Osteoblast (primary cell): ENCODE data around the gene CLSTN2. TPM values are rescaled to one million over a fixed set of nuclear protein-coding genes. Genes with fewer than 3 reads are reported as not detected.

Source experiments
- DNase-seq: peaks from one replicate; pipeline ENCODE4 v3.0.0; 2011; ENCODE audit warnings: low spot score, mixed read lengths; ENCODE audit not compliant: insufficient read length; ENCODE audit errors: missing footprints
- H2AFZ ChIP-seq: 2 replicates; pipeline ENCODE4 v1.6.0; 2011; ENCODE audit warnings: mild to moderate bottlenecking, low read length
- H3K27ac ChIP-seq: 2 replicates; pipeline ENCODE4 v1.5.1; 2011; ENCODE audit warnings: mild to moderate bottlenecking, low read depth, low read length, moderate library complexity
- H3K27me3 ChIP-seq: 2 replicates; pipeline ENCODE4 v1.6.0; 2012; ENCODE audit warnings: mild to moderate bottlenecking, control low read depth, inconsistent platforms, low read length, moderate library complexity; ENCODE audit not compliant: insufficient read depth
- H3K36me3 ChIP-seq: 2 replicates; pipeline ENCODE4 v1.5.1; 2011; ENCODE audit warnings: mild to moderate bottlenecking, low read length, control low read depth, moderate library complexity; ENCODE audit not compliant: insufficient read depth
- H3K4me1 ChIP-seq: 2 replicates; pipeline ENCODE4 v1.5.1; 2011; ENCODE audit warnings: mild to moderate bottlenecking, low read length, control low read depth, moderate library complexity; ENCODE audit not compliant: insufficient read depth
- H3K4me2 ChIP-seq: 2 replicates; pipeline ENCODE4 v1.6.0; 2011; ENCODE audit warnings: mild to moderate bottlenecking, low read length; ENCODE audit not compliant: insufficient read depth
- H3K4me3 ChIP-seq: fragments of 200-600 bp; sonication (generic); 3 replicates; pipeline ENCODE4 v1.5.1; 2012; ENCODE audit warnings: mild to moderate bottlenecking, low read length, inconsistent platforms; ENCODE audit not compliant: insufficient read depth
- H3K79me2 ChIP-seq: 2 replicates; pipeline ENCODE4 v1.6.0; 2012; ENCODE audit warnings: mild to moderate bottlenecking, low read length, control low read depth, inconsistent platforms; ENCODE audit not compliant: insufficient read depth
- H3K9me3 ChIP-seq: 2 replicates; pipeline ENCODE4 v1.5.1; 2011; ENCODE audit warnings: low read depth, low read length, control low read depth
- H4K20me1 ChIP-seq: 2 replicates; pipeline ENCODE4 v1.6.0; 2012; ENCODE audit warnings: mild to moderate bottlenecking, low read length, control low read depth; ENCODE audit not compliant: insufficient read depth
- total RNA-seq: library from RNA; depleted of rRNA; stranded (reverse); fragments of >200 nt; gene quantifications from 2 replicates; pipeline ENCODE4 v1.2.3, GENCODE V29; 2012
- TF ChIP-seq, protein P1 (sequence below): IDR thresholded peaks from 2 replicates; pipeline ENCODE4 v1.5.1; 2011; ENCODE audit warnings: mild to moderate bottlenecking, low read depth, low read length, moderate library complexity; ENCODE audit errors: extremely low read depth

The CLSTN2 gene
- total RNA-seq, 1 donor: under 0.01 TPM

DNA sequence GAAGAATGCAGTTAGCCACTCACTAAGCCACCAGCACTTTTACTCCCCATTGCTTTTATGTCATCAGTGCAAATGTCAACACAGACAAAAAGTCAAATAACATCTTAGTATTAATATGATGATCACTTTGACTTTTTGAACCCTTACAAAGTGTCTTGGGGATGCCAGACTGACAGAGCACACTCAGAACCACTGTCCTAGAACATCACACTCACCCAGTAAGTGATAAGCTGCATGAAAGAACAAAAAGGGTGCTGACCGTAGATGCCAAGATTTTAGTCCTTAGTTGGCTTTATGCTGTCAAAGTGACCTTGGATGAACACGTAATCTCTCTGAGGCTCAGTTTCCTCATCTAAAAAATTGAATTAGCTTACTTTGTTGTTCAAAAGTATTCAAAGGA lies 463.4 kb downstream of the CLSTN2 start:
- Histone ChIP-seq H3K4me2 (no peak overlapping the region), H2AFZ (no peak overlapping the region), H3K27ac (no peak overlapping the region), H3K4me3 (no peak overlapping the region), H3K9me3 (no peaks in the 10 kb centered on the region), H4K20me1 (no peaks in the 10 kb centered on the region), H3K4me1 (no peaks in the 10 kb centered on the region), H3K27me3 (no peaks in the 10 kb centered on the region), H3K36me3 (no peaks in the 10 kb centered on the region), H3K79me2 (no peaks in the 10 kb centered on the region)
- TF ChIP-seq, protein P1, sequence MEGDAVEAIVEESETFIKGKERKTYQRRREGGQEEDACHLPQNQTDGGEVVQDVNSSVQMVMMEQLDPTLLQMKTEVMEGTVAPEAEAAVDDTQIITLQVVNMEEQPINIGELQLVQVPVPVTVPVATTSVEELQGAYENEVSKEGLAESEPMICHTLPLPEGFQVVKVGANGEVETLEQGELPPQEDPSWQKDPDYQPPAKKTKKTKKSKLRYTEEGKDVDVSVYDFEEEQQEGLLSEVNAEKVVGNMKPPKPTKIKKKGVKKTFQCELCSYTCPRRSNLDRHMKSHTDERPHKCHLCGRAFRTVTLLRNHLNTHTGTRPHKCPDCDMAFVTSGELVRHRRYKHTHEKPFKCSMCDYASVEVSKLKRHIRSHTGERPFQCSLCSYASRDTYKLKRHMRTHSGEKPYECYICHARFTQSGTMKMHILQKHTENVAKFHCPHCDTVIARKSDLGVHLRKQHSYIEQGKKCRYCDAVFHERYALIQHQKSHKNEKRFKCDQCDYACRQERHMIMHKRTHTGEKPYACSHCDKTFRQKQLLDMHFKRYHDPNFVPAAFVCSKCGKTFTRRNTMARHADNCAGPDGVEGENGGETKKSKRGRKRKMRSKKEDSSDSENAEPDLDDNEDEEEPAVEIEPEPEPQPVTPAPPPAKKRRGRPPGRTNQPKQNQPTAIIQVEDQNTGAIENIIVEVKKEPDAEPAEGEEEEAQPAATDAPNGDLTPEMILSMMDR: no peak
- DNase-seq: no peak

DNA sequence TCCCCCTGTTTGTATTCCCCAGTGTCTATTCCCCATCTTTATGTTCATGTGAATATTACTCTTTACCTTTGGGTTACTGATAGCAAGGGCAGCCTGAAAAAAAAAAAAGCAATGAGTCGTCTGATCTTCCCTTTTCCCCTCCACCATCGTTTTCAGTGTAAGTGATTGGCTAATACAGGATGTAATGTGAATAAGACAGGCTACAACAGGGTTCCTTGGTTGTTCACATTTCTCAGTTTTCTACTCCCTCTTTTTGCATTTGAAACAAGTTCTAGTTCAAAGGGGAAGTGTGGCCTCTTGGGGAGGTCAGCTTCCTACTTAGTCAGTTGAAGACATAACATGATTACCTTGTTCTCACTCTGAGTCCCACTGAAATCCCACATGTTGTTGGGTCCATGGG lies 464.9 kb downstream of the CLSTN2 start:
- no peak overlapping the region for H3K4me2 ChIP-seq
- no peaks in the 10 kb centered on the region for H3K79me2 ChIP-seq
- H3K4me3 ChIP-seq: no peak overlapping the region
- no peaks in the 10 kb centered on the region for H3K36me3 ChIP-seq
- DNase-seq: no peak
- no peak overlapping the region for H3K27ac ChIP-seq
- no peaks in the 10 kb centered on the region for H3K9me3 ChIP-seq
- TF ChIP-seq, protein P1: no peak
- H3K4me1 ChIP-seq: no peaks in the 10 kb centered on the region
- H2AFZ ChIP-seq: no peak overlapping the region
- no peaks in the 10 kb centered on the region for H4K20me1 ChIP-seq
- no peaks in the 10 kb centered on the region for H3K27me3 ChIP-seq

DNA sequence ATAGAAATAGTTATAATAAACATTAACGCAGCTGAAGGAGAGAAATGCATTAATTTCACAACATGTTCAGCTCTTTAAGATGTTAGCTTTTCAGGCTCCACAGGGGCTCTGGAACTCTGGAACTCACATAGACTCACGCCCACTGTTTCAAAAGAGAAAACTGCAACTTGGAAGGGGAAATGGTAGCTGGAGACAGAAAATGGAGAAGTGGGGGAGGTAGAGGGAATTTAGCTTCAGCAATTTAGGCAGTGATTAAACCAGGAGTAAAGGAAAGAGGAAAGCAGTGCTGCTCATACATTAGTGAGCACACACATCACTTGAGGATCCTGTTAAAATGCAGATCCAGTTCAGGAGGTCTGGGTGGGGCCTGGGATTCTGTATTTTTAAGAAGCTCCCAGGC lies 468.1 kb downstream of the CLSTN2 start:
- no peaks in the 10 kb centered on the region for H3K36me3 ChIP-seq
- no peaks in the 10 kb centered on the region for H3K4me1 ChIP-seq
- H3K27me3 ChIP-seq: no peaks in the 10 kb centered on the region
- no peak overlapping the region for H3K4me2 ChIP-seq
- no peaks in the 10 kb centered on the region for H3K9me3 ChIP-seq
- no peak overlapping the region for H3K4me3 ChIP-seq
- no peak overlapping the region for H3K27ac ChIP-seq
- H2AFZ ChIP-seq: no peak overlapping the region
- no peak for DNase-seq
- TF ChIP-seq, protein P1: no peak
- no peaks in the 10 kb centered on the region for H3K79me2 ChIP-seq
- H4K20me1 ChIP-seq: no peaks in the 10 kb centered on the region

DNA sequence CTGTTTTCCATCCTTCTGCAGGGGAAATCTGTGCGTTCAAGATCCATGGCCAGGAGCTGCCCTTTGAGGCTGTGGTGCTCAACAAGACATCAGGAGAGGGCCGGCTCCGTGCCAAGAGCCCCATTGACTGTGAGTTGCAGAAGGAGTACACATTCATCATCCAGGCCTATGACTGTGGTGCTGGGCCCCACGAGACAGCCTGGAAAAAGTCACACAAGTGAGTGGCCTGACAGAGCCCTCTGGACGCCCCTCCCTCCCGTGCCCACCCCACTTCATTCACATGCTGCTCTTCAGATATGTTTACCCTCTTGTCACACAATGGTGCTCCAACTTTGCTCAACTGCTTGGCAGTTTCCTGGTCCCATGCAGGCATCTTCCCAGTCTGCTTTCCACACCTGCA lies 468.6 kb downstream of the CLSTN2 start:
- H3K27ac ChIP-seq: no peak overlapping the region
- TF ChIP-seq, protein P1: no peak
- no peaks in the 10 kb centered on the region for H3K36me3 ChIP-seq
- H3K4me3 ChIP-seq: no peak overlapping the region
- no peaks in the 10 kb centered on the region for H4K20me1 ChIP-seq
- no peaks in the 10 kb centered on the region for H3K79me2 ChIP-seq
- H3K27me3 ChIP-seq: no peaks in the 10 kb centered on the region
- H2AFZ ChIP-seq: no peak overlapping the region
- H3K4me2 ChIP-seq: no peak overlapping the region
- no peak for DNase-seq
- H3K4me1 ChIP-seq: no peaks in the 10 kb centered on the region
- H3K9me3 ChIP-seq: no peaks in the 10 kb centered on the region
